Activated CD8-positive, alpha-beta memory T cell treated with anti-CD3 and anti-CD28 coated beads, Interleukin-2, amount 50 U/mL, for 24 hours (primary cell): Measurements from ENCODE around the gene IPCEF1.
"Not testable (repeated sequence)": the region's sequence is repeated elsewhere in the genome, so short reads cannot be mapped to it uniquely, and the experiment has no call there.

Experiments
- DNase-seq: peaks from one replicate; pipeline ENCODE4 v3.0.0-alpha.2; 2020; ENCODE audit errors: extremely low read depth

IPCEF1 gene

GRCh38 chr6:154246723-154247118, 109.9 kb downstream of the IPCEF1 start:
- no peak for DNase-seq

DNA sequence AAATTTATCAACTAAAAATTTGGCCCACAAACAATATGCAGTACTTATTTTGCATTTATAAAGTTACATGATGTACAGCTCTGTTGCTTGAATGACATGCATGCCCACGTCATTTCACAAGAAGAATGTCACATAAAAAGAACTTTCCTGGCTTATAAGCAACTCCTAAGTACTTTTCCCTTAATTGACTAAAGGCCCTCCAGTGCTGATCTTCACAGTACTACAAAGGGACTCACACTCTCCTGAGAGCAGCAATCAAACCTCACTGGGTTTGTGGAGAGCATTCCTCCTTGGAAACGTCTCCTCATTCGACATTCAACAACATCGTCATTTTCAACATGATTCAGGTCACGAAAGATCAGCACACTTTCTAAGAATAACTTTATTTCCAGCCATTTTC, 111.1 kb downstream of the IPCEF1 start:
- DNase-seq: no peak

GRCh38 chr6:154243793-154244750, 112.5 kb downstream of the IPCEF1 start:
- no peak for DNase-seq

- DNase-seq: no peak
Measured at GRCh38 chr6:154242617-154243357, 113.8 kb downstream of the IPCEF1 start.

DNA sequence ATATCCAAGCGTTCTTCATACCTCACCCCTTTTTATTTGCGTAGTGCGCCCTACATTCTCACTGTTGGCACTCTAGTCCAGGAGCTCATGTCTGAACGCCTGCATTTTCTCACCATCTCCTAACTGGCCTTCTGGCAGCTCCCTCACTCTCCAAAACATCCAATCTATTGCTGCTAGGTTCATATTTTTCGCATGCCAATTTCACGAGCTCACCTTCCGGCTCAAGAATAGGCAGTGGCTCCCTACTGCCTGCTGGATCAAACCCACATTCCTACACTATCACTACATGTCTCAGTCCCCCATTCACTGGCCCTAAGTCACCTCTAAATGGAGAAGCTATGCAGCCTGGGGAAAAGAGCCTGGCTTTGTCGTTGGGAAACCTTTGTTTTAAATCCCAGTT, 115.0 kb downstream of the IPCEF1 start:
- DNase-seq: no peak

DNA sequence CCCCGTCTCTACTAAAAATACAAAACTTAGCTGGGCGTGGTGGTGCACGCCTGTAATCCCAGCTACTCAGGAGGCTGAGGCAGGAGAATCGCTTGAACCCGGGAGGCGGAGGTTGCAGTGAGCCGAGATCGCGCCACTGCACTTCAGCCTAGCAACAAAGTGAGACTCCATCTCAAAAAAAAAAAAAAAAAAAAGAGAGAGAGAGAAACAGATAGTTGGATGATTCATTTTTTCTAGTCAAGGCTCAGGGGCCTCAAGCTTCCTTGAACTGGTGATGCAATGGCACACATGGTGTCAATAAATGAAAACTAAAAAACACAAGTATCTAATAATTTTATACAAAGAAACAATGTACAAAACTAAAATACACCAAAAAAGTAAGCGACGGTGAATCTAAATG, 115.5 kb downstream of the IPCEF1 start:
- not testable (repeated sequence) for DNase-seq

GRCh38 chr6:154239392-154239791, 117.2 kb downstream of the IPCEF1 start:
- no peak for DNase-seq

DNA sequence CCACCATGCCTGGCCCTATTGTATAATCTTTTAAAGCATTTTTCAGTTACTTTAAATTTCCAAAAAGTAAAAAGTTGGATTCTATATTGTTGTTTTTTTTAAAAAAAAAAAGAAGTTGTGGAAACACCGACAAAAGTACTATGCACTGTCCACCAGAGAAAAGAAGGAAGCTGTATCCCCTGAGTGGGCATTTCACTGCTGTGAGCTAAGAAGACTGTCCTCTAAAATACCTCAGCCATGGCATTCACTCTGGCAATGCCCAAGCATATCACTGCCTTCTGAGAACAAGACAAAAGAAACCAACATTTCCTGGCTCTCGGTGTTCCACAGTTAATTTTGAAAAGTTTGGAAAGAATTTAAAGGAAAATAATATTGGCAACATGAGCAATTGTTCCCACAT, 117.8 kb downstream of the IPCEF1 start:
- no peak for DNase-seq

DNA sequence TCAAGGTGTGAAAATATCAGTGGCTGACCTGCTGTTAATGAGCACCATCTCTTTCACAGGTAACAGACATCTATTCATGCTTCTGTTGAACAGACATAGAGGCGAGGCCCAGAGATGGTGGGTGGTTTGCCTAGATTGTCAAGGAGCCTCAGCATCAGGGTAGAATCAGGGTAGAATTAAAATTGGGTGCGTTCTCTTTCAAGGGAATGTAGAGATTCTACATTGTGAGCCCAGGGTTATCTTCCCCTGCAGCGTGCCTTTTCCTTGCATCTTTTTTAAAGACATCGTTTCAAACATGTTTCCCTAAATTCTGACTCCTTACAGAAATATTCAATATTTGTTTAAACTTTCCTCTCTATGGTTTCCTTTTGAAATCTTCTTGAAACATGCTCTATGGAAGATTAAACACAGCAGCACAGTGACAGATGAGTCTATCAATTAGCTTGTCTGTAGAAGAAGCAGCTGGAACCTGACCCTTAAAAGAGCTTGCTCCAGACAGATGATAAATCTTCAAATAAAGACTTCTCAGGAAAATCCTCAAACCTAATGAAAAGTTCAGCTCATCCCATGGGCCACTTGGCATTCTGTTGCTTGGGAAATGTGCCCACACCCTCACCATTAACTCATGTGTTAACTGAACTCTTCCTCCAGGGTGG, 119.8 kb downstream of the IPCEF1 start:
- no peak for DNase-seq

DNA sequence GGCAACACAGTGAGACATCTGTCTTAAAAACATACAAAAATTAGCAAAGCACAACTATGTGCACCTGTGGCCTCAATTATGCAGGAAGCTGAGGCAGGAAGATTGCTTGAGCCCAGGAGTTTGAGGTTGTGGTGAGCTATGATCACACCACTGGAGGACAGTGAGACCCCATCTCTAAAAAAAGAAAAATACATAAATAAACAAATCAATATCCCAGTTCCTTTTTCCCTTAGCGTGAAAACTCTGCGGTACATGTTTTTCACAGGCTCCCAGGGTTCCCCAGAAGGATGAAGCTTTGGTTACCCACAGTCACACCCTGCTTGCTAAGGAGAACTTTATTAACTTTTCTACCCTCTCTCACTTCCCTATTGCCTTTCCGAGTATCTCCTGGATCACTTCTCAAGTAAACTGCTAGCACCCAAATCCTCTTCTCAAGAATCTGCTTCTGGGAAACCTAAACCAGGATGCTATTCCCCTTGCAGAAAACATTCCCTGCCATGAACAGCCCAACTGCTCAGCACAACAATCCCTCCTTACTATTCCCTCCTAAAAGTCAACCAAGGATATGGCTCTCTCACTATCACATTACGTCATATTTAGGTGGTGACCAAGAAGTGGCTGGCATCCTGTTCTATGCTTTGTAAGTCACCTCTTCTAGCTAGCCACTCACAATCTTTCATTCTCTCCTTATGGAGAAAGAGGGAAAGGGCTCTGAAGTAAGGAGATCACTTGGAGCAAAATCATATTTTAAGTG, 122.4 kb downstream of the IPCEF1 start:
- no peak for DNase-seq

- no peak for DNase-seq
Measured at GRCh38 chr6:154233383-154233782, 123.2 kb downstream of the IPCEF1 start.

DNA sequence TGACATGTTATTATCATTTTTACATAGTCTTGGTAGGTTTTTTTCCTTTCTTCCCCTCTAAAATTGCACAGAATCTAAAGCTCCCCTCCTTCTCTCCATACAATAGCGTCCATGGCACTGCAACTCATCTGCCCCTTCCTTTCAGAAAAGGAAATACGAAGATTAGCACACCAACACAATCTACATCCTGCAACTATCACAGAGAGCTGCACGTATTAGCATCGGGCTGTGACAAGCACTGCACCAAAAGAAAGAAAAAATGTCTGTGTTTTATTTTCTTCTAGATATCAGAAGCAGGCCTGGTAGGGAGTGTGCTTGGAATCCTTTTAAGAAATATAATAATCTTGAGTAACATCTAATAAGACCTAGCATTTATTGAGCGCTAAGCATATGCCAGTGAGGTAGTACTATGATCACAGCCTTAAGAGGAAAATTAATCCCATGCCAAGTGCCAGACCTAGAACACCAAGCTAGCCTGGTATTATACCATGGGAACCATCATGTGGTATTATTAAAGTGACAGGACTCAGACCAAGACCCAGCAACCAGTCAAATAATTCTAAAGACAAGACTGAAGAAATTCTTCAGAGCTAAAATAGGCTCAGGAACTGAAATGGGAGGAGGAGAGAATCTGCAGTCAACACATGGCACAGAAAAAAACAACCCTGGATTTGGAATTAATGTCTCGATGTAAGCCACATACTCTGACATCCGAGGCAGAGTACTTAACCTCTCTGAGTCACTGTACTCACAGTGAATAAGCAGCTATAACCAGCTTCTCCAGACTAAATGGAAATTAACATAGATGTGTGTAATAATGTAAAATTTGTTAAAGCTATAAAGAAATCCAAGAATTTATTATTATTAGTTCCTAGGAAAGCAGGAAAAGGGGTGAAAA, 124.3 kb downstream of the IPCEF1 start:
- DNase-seq: no peak

- no peak for DNase-seq
Measured at GRCh38 chr6:154230910-154231595, 125.5 kb downstream of the IPCEF1 start.

DNA sequence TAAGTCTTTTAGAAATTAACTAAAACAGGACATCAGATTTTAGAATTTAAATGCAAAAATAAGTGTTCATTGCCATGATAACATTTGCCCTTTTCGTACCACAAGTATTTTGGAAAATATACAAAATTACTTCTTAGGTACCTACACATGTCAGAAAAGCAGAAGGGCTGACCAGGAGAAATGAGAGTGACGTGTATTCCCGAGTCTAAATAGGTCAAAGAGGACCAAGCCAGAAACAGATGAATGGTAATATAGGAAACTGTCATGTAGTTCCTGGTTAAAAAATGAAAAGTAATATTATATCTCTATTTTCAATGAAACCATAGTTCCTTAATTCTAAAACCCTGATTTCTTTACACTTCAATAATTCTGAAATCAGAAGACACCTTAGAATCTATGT, 126.2 kb downstream of the IPCEF1 start:
- no peak for DNase-seq

- DNase-seq: no peak
Measured at GRCh38 chr6:154229786-154230185, 126.8 kb downstream of the IPCEF1 start.

DNA sequence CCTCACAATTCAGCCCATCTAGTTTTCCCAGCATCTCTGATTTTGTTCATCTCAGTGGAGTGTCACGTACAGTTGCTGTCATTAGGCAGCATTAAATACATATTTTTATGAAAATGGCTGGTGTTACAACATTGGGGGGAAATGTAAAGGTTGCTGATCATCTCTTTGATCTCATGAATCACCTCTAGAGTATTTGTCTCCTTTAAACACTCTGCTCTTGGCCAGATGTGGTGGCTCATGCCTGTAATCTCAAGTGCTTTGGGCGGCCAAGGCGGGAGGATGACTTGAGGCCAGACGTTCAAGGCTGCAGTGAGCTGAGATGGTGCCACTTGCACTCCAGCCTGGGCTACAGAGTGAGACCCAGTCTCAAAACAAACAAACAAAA, 128.1 kb downstream of the IPCEF1 start:
- no peak for DNase-seq

DNA sequence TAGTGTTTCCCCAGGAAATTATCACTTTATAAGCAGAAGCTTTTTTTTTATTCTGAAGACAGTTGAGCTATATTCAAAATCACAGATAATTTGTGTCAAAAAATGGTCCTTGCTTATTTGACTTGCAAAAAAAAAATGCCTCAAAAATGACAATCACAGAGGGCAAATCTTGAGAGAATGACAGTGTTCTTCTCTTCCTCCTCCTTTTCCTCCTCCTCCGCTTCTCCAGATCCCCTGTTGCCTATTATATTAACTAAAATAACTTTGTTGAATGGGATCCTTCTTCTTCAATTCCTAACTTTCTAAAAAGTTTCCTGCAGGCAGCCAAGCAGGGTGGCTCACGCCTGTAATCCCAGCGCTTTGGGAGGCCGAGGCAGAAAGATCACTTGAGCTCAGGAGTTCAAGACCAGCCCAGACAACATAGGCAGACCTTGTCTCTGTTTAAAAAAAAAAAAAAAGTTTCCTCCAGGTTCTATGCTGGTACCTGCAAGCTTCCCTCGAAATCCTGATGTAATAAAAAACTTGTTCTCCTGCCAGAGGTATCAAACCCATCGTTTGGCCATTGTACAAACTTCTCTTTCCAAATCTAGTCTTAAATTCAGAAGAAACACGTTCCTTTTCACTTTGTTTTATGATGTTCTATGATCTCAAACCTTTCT, 128.6 kb downstream of the IPCEF1 start:
- no peak for DNase-seq

DNA sequence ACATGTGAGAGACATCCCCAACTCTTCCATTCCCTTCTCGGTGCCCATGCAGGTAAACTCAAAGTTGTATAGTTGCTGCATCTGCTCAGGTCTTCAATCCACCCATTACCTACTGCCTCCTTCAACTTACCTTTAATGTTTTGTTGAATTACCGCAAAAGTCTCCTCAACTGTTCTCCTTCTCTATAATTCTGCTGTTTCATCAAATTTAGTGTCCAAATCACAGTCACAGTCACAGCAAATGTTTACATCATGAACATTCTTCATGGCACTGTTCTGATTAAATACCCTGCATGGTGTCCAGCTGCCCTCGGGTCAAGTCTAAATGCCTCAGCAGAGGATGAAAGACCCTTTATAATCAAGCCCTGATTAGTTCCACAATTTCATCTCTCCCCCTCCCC, 130.1 kb downstream of the IPCEF1 start:
- DNase-seq: no peak

DNA sequence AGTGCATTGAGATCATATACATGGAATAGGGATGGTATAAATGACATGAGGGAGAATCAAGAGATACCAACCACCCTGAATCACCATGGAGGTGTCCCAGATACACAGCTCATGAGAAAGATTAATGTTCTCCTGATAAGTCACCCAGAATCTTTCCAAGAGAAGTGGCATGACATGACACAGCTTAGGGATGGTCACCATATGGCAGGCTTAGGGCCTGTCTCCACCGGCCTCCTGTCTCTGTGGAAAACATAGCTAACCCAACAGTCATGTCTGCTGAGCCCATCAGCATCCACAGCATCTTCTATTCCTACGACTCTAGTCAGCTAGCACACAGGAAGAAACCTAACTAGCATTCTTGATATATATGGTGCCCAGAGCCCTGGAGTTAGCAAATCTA, 133.3 kb downstream of the IPCEF1 start:
- no peak for DNase-seq

GRCh38 chr6:154222716-154223115, 133.9 kb downstream of the IPCEF1 start:
- DNase-seq: no peak
